Stimulated activated CD4-positive, alpha-beta T cell treated with anti-CD3 and anti-CD28 coated beads, Interleukin-2, amount 100 ng/mL, for 48 hours (primary cell): ENCODE measurements around the gene DMAC2L.
"Not testable (repeated sequence)": the region's sequence is repeated elsewhere in the genome, so short reads cannot be mapped to it uniquely, and the experiment has no call there.

Source experiments
- DNase-seq, 2 donors: peaks; one replicate each; pipeline ENCODE4 v3.0.0-alpha.2; 2020

Gene DMAC2L, protein sequence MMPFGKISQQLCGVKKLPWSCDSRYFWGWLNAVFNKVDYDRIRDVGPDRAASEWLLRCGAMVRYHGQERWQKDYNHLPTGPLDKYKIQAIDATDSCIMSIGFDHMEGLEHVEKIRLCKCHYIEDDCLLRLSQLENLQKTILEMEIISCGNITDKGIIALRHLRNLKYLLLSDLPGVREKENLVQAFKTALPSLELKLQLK

GRCh38 chr14:50311972-50312733, at the start of gene DMAC2L, which contains the start of gene L2HGDH:
TSS of gene DMAC2L (plus strand) at chr14:50312324. CDS start at chr14:50321488, 9,164 bp downstream.
TSS of gene L2HGDH (minus strand) at chr14:50312229. CDS start at chr14:50312150, 79 bp downstream.
- peak; percentile 84 to 87 for DNase-seq

DNA sequence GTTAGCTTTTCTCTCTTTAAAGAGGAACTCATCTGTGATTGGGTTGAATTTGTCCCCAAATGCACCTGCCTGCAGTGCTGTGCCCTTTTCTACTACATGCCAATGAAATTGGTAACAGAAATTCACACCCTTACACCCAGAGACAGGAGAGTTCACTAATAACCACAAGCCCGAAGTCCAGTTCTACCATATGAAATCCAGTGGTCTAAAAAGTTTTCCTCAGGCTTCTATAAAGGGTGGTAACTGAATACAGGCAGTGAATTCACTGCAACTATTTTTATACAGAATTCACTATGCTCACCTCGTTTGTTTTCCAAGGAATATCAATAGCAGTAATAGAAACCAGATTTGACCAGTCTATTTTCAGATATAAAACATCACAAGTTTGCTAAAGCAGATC, 49.3 kb upstream of the DMAC2L start:
- no peak for DNase-seq

GRCh38 chr14:50263321-50263720, 48.8 kb upstream of the DMAC2L start:
- DNase-seq = no peak

- DNase-seq = no peak
These were observed 47.1 kb upstream of the DMAC2L start for GRCh38 chr14:50265029-50265428.

DNA sequence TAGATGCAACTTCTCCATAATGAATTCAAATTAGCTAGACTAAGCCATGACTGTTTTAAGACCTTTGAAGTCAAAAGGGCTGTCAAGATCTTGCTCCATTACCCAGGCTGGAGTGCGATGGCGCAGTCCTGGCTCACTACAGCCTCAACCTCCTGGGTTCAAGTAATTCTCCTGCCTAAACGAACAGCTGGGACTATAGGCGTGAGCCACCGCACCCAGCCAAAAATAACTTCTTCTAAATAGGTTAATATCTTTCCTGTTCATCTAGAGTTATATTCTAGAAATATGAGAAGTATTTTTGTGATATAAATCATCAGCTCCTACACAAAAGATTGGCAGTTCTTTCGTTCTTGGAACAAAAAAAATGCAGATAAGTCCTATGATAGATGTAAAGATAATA, 41.2 kb upstream of the DMAC2L start:
- no peak for DNase-seq

DNA sequence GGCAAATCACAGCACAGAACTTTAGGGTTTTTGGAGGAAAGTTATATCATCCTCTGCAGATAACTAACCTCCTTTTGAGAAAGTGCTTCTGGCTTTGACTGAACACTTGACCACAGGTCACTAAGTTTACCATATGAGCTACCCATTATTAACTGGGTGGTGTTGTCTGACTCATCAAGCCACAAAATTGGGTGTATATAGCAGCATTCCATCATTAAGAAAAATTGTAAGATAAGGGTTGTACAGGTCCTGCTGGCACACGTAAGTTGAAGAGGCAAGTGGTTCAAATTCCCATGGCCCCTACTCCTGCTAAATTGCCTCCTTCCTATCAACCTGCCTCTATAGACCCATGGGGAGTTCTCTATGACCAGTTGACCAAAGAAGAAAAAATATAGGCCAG, 39.6 kb upstream of the DMAC2L start:
- no peak for DNase-seq

GRCh38 chr14:50285861-50286260, 26.3 kb upstream of the DMAC2L start:
- no peak for DNase-seq

GRCh38 chr14:50288146-50288545, 24.0 kb upstream of the DMAC2L start:
- no peak for DNase-seq

GRCh38 chr14:50290306-50290705, 21.8 kb upstream of the DMAC2L start:
- DNase-seq = no peak

DNA sequence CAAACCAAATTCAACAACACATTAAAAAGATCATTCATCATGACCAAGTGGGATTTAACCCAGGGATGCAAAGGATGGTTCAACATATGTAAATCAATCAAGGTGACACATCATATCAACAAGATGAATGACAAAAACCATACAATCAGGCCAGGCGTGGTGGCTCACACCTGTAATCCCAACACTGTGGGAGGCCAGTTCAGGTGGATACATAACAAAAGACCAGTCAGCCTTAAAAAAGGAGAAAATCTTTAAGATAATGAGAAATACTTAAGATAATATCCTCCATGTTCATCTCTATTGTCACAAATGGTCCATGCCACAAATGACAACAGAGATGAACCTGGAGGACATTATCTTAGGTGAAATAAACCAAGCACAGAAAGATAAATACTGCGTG, 12.5 kb upstream of the DMAC2L start:
- DNase-seq = no peak

- no peak for DNase-seq
These were observed 10.2 kb upstream of the DMAC2L start for GRCh38 chr14:50301914-50302313.

- no peak for DNase-seq
These were observed 8.2 kb upstream of the DMAC2L start for GRCh38 chr14:50303744-50304471.

DNA sequence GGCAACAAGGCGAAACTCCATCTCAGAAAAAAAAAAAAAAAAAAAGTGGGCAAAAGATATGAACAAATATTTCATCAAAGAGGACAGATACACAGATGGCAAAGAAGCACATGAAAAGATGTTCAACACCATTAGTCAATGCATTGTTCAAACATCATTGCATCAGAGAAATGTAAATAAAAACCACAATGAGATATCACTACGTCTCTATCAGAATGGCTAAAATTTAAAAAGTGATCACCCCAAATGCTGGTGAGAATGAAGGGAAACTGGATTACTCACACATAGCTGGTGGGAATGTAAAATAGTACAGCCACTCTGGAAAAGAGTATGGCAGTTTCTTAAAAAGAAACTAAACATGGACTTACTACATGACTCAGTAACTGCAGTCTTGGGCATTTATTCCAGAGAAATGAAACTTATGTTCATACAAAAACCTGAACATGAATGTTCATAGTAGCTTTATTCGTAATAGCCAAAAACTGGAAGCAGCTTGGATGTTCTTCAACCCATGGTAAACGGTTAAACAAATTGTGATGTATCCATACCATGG, 3.7 kb upstream of the DMAC2L start:
- no peak for DNase-seq

GRCh38 chr14:50310445-50310844, 1.7 kb upstream of the DMAC2L start:
- DNase-seq = no peak

GRCh38 chr14:50311337-50311971, 670 bp upstream of the DMAC2L start:
- DNase-seq = no peak

DNA sequence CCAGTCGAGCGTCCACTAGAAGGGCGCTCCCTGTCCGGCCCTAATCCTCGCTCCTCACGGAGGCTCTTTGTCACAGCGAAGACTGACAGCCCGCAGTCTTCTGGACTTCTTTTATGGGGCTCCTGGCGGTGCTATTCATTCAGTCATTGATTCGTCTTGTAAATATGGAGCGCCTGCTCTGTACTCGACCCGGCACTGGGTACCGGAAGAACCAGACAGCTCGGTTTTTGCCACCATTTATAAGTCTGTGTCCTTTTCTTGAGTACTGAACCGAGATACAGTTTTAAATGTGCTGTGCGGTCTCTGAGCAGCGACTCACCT, 570 bp downstream of the DMAC2L start:
- DNase-seq = no peak

DNA sequence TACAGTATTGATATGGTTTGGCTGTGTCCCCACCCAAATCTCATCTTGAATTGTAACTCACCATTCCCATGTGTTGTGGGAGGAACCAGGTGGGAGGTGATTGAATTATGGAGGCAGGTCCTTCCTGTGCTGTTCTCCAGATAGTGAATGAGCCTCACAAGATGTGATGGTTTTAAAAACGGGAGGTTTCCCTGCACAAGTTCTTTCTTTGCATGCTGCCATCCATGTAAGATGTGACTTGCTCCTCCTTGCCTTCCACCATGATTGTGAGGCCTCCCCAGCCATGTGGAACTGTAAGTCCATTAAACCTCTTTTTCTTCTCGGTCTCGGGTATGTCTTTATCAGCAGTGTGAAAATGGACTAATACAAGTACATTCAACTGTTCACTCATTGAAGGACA, 2.0 kb downstream of the DMAC2L start:
- not testable (repeated sequence) for DNase-seq

DNA sequence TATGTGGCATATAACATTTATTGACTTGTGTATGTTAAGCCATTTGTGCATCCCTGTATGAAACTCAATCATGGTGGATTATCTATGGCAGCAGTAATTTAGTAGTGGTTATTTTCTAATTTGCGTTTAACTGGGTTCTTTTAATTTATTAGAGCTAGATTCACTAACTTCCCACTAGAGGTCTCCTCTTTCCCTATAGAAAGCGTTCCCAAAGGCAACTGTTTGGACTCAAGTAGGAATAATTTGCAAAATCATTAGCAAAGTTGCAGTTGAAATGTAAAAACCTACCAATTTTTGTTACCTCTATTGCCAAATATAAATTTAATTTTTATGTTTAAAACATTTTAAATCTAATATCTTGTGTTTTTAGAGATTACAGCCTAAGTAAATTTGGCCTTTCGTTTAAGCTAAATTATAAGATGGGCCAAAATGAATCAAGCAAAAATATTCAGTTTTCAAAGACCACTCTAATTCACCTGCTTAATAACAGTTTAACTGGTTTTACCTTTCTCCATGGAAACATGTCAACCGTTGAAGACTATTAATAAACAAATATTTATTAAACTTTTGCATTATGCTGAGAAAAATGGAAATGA, 6.0 kb downstream of the DMAC2L start:
- DNase-seq = no peak

- DNase-seq = no peak
These were observed 7.2 kb downstream of the DMAC2L start for GRCh38 chr14:50319293-50319692.

DNA sequence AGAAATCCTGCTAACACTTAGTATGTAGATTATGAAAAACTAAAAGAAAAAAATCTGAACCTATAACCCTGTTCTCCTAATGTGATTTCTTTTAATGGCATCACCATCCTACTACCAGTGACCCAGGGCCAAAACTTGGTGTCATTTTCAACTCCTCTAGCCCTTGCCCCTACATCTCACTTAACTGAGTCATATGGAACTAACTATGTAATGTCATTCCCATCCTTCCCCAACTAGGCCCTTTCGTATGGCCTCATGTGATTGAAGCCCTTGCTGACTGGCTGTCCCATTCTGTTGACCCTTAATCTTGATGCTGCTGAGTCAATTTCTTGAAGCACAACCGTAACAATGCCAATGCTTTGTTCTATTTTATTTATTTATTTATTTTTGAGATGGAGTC, 7.6 kb downstream of the DMAC2L start:
- DNase-seq = no peak

DNA sequence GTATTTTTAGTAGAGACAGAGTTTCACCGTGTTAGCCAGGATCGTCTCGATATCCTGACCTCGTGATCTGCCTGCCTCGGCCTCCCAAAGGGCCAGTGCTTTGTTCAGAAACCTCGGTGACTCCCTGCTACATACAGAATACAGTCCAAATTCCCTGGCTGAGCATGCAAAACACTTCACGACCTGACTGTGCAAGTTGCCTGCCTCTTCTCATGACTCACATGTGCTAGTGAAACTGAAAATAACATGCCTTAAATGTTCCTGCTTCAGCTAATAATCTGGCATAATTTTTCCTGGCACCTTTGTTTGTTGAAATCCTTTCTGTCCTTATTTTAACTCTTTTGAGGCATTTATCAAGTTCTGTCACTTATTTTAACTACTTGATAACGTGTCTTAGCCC, 8.2 kb downstream of the DMAC2L start:
- no peak for DNase-seq

DNA sequence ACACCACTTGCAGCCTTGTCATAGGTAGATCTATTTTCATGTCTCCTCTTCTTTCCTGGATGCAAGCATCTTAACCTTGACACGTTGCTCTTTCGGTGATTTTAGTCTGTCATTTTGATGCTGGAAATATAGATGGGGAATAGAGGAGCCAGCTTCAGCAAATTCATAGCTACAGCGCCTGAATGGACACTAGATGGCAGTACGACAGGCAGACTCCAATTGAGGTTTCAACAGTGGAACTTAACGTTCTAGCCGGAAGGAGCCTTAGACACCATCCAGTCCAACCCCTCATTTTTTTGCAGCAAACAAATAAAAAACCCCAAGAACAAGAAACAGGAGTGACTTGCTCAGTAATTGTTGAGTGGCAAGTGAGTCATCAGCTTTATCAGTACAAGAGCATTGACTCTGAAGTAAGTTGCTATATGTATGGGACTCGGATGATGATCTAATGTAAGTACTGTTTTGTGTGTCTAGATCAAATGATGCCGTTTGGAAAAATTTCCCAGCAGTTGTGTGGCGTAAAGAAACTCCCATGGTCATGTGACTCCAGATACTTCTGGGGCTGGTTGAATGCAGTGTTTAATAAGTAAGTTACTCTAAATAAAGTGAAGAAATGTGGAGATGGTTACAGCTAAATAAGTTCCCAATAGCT, 9.0 kb downstream of the DMAC2L start:
- peak; percentile 48 to 51 for DNase-seq
